Endothelial cell of umbilical vein (primary cell): ENCODE results near the gene PTPN12. TPM values are rescaled to one million over a fixed set of nuclear protein-coding genes. Genes with fewer than 3 reads are reported as not detected.

Source experiments
- BruUV-seq: library from RNA; stranded (reverse); fragments of 400-500 nt; replicated peaks from 2 replicates; lab custom pipeline; 2021; lab: Mats Ljungman, UMichigan
- CTCF ChIA-PET: fragments of 300-600, 350-600 bp; sonication (Branson Sonifier 250); formaldehyde crosslinking; loops from one replicate; lab custom pipeline; 2021; ENCODE audit warnings: antibody characterized with exemption, inconsistent platforms; lab: Charles Lee
- POLR2A ChIA-PET: fragments of 300-600, 350-600 bp; sonication (Branson Sonifier 250); formaldehyde crosslinking; loops from one replicate; lab custom pipeline; 2021; ENCODE audit warnings: antibody characterized with exemption, inconsistent platforms; lab: Charles Lee
- DNase-seq: peaks from one replicate; pipeline ENCODE4 v3.0.0-alpha.2; 2011; ENCODE audit warnings: low read depth, low spot score
- FAIRE-seq: peaks from 2 replicates; lab custom pipeline; 2011; peaks lifted over from hg19 to GRCh38; lab: Jason Lieb, UNC
- H2AFZ ChIP-seq: 2 replicates; pipeline ENCODE4 v1.6.0; 2012; ENCODE audit warnings: low read depth, low read length, control low read depth, inconsistent platforms
- H3K27ac ChIP-seq: 2 replicates; pipeline ENCODE4 v1.5.1; 2011; ENCODE audit warnings: low read depth, mild to moderate bottlenecking, control low read depth, low read length, moderate library complexity; ENCODE audit not compliant: insufficient read depth
- H3K27me3 ChIP-seq, 2 experiments: 2 replicates each; pipeline versions ENCODE4 v1.6.0 to v1.6.1; 2011; ENCODE audit warnings: low read length in 2 of 2, mixed read lengths in 1 of 2; ENCODE audit not compliant: control insufficient read depth in 2 of 2, insufficient read depth in 2 of 2
- H3K36me3 ChIP-seq, 2 experiments: 2 replicates in 1 of 2; 3 replicates in 1 of 2; pipeline ENCODE4 v1.5.1; 2011; ENCODE audit warnings: low read length in 2 of 2, mild to moderate bottlenecking in 1 of 2, moderate library complexity in 1 of 2; ENCODE audit not compliant: control insufficient read depth in 2 of 2, insufficient read depth in 2 of 2; ENCODE audit errors: extremely low read depth in 1 of 2
- H3K4me1 ChIP-seq: 3 replicates; pipeline ENCODE4 v1.5.1; 2011; ENCODE audit warnings: mild to moderate bottlenecking, low read length; ENCODE audit not compliant: control insufficient read depth, insufficient read depth; ENCODE audit errors: extremely low read depth
- H3K4me2 ChIP-seq: 2 replicates; pipeline ENCODE4 v1.6.1; 2011; ENCODE audit warnings: low read length, control low read depth, mixed read lengths; ENCODE audit not compliant: insufficient read depth
- H3K4me3 ChIP-seq, 3 experiments: fragments of 200-600 bp in 1 of 3; sonication (generic), shearing (Covaris generic) in 1 of 3; replicated peaks in 1 of 3; 2 replicates each; pipeline ENCODE4 v1.5.1; 2011 to 2016; ENCODE audit warnings: control low read depth in 3 of 3, low read length in 3 of 3, mild to moderate bottlenecking in 2 of 3, inconsistent platforms in 1 of 3, low read depth in 1 of 3, moderate library complexity in 1 of 3; ENCODE audit not compliant: insufficient read depth in 1 of 3
- H3K79me2 ChIP-seq: 2 replicates; pipeline ENCODE4 v1.6.0; 2012; ENCODE audit warnings: low read length, inconsistent platforms; ENCODE audit not compliant: control insufficient read depth, insufficient read depth
- H3K9ac ChIP-seq: replicated peaks from 2 replicates; pipeline ENCODE3; 2011; ENCODE audit warnings: low read length, control low read depth; ENCODE audit not compliant: insufficient read depth; ENCODE audit errors: extremely low read depth
- H3K9me1 ChIP-seq: replicated peaks from 3 replicates; pipeline ENCODE4 v1.6.0; 2011; ENCODE audit warnings: mild to moderate bottlenecking, low read length; ENCODE audit not compliant: control insufficient read depth, insufficient read depth; ENCODE audit errors: extremely low read depth
- H3K9me3 ChIP-seq: replicated peaks from 2 replicates; pipeline ENCODE4 v1.5.1; 2012; ENCODE audit warnings: low read length, inconsistent platforms; ENCODE audit not compliant: control insufficient read depth, insufficient read depth
- H4K20me1 ChIP-seq: replicated peaks from 2 replicates; pipeline ENCODE3; 2011; ENCODE audit warnings: mild to moderate bottlenecking, low read length; ENCODE audit not compliant: control insufficient read depth, insufficient read depth; ENCODE audit errors: extremely low read depth
- CTCF ChIP-seq, 2 donors: IDR thresholded peaks; 1 replicate in 1 of 2; 2 replicates in 1 of 2; pipeline ENCODE4 v1.5.1; 2011; ENCODE audit warnings: low read length in 2 of 2, mild to moderate bottlenecking in 2 of 2, moderate library complexity in 2 of 2, control low read depth in 1 of 2, inconsistent platforms in 1 of 2, low read depth in 1 of 2; ENCODE audit not compliant: insufficient read depth in 1 of 2; ENCODE audit errors: extremely low read depth in 1 of 2
- EZH2 ChIP-seq: IDR thresholded peaks from 2 replicates; pipeline ENCODE4 v1.6.1; 2012; ENCODE audit warnings: borderline replicate concordance, low read depth, mild to moderate bottlenecking, moderate library complexity, low read length, inconsistent platforms; ENCODE audit not compliant: severe bottlenecking
- FOS ChIP-seq: IDR thresholded peaks from 2 replicates; pipeline ENCODE4 v1.6.1; 2011; ENCODE audit warnings: mild to moderate bottlenecking, low read length, moderate library complexity, borderline replicate concordance; ENCODE audit not compliant: insufficient read depth
- GATA2 ChIP-seq: IDR thresholded peaks from 2 replicates; pipeline ENCODE4 v1.7.0; 2011; ENCODE audit warnings: low read depth, mild to moderate bottlenecking, moderate library complexity, mixed read lengths, low read length; ENCODE audit not compliant: insufficient read length, insufficient read depth
- JUN ChIP-seq: IDR thresholded peaks from 2 replicates; pipeline ENCODE4 v1.6.1; 2011; ENCODE audit warnings: borderline replicate concordance, low read depth; ENCODE audit not compliant: insufficient read length, insufficient read depth
- MAX ChIP-seq: IDR thresholded peaks from 2 replicates; pipeline ENCODE4 v1.6.1; 2011; ENCODE audit not compliant: insufficient read depth, insufficient read length
- MYC ChIP-seq: IDR thresholded peaks from one replicate; pipeline ENCODE4 v1.6.1; 2011; ENCODE audit warnings: mild to moderate bottlenecking, low read depth, low read length
- POLR2A ChIP-seq: IDR thresholded peaks from 2 replicates; pipeline ENCODE4 v1.6.1; 2012; ENCODE audit warnings: low read depth, mild to moderate bottlenecking, control low read depth, low read length
- POLR2AphosphoS5 ChIP-seq: IDR thresholded peaks from 2 replicates; pipeline ENCODE4 v1.6.1; 2012; ENCODE audit warnings: low read depth, mild to moderate bottlenecking, control low read depth, low read length, moderate library complexity; ENCODE audit not compliant: insufficient read depth
- dilution Hi-C: fragments of 300-500 bp; cut with MboI; formaldehyde crosslinking; loops from one replicate; pipeline ENCODE4 v1.15.0; 2019; ENCODE audit warnings: low sequenced_read_pairs; ENCODE audit not compliant: extremely low pct_ligation_motif_present
- intact Hi-C: fragments of 100-400 bp; cut with micrococcal nuclease; formaldehyde crosslinking; loops from one replicate; pipeline ENCODE4 v1.10.0; 2022
- polyA plus RNA-seq, 4 experiments: library from polyadenylated mRNA; depleted of rRNA in 3 of 4; stranded (reverse) in 3 of 4; unstranded in 1 of 4; fragments of >200 nt; gene quantifications; 2 replicates each; pipeline versions ENCODE4 v1.2.1 to v1.2.3, GENCODE V29; 2011 to 2012; ENCODE audit warnings: missing spikeins in 1 of 4
- total RNA-seq: library from RNA; stranded (reverse); gene quantifications from 2 replicates; pipeline ENCODE4 v1.2.3, GENCODE V29; 2021

PTPN12 gene
- total and polyA plus RNA-seq, 2 donors (not counting 3 experiments of a cell fraction or from before 2014, with no cell fraction given) = 30.6 to 137 TPM

- CTCF ChIA-PET = interaction anchor here (3.9 kb wide), 1 partner anchor 8 kb away, joined by 17 read pairs; no protein-coding TSS in a partner anchor
- no peak for DNase-seq
- dilution Hi-C loops (no loop called here), intact Hi-C loops (loop anchor here (1.0 kb wide), 1 partner anchor 8 kb away; no protein-coding TSS in a partner anchor)
- no peaks in the 10 kb centered on the region for H3K9me3 ChIP-seq
- no TSS peak for BruUV-seq
- TF ChIP-seq EZH2 (no peak), MYC (no peak), CTCF (IDR thresholded peaks at IDR 0.05; ENCODE audit: extremely low read depth in 1 of 2, insufficient read depth in 1 of 2, low read depth in 1 of 2, low read length in 2 of 2) (no peak), MAX (no peak), FOS (no peak), JUN (no peak), POLR2A (no peak), POLR2AphosphoS5 (no peak), GATA2 (no peak)
- no peak overlapping the region for H2AFZ ChIP-seq
- POLR2A ChIA-PET = interaction anchor here (1.3 kb wide), 1 partner anchor 9 kb away, joined by 5 read pairs; no protein-coding TSS in a partner anchor
- H3K4me1 ChIP-seq = peaks cover 29% of the 10 kb centered on the region
- H4K20me1 ChIP-seq = peaks cover 44% of the 10 kb centered on the region
- H3K9ac ChIP-seq = no peak overlapping the region
- peaks cover 0 to 2% of the 10 kb centered on the region in 2 experiments for H3K36me3 ChIP-seq
- H3K4me3 ChIP-seq = no peak overlapping the region
- no peak overlapping the region for H3K4me2 ChIP-seq
- H3K27ac ChIP-seq = no peak overlapping the region
- no peaks in the 10 kb centered on the region for H3K27me3 ChIP-seq
- H3K79me2 ChIP-seq = peaks cover 100% of the 10 kb centered on the region
- FAIRE-seq = no peak
- no peaks in the 10 kb centered on the region for H3K9me1 ChIP-seq
Measured at GRCh38 chr7:77548206-77548605, 11.1 kb downstream of the PTPN12 start.
